ENCODE data around the gene LDLR. TPM values are rescaled to one million over a fixed set of nuclear protein-coding genes. Genes with fewer than 3 reads are reported as not detected.
"Not testable (repeated sequence)": the region's sequence is repeated elsewhere in the genome, so short reads cannot be mapped to it uniquely, and the experiment has no call there.

Gene LDLR
- total RNA-seq, 1 donor from 2014 or later: 121 TPM

GRCh38 chr19:11142528-11143171 is 53.4 kb downstream of the LDLR start:
- DNase-seq: no peak
- H3K27ac Mint-ChIP-seq: no peak overlapping the region
- peaks cover 8% of the 10 kb centered on the region for H3K4me1 Mint-ChIP-seq
- H3K36me3 Mint-ChIP-seq (ENCODE audit: low read depth): peaks cover 21% of the 10 kb centered on the region
- intact Hi-C loops (cut with micrococcal nuclease): no loop called here
- no peak overlapping the region for H3K4me3 Mint-ChIP-seq
- no peaks in the 10 kb centered on the region for H3K9me3 Mint-ChIP-seq
- no peaks in the 10 kb centered on the region for H3K27me3 Mint-ChIP-seq

GRCh38 chr19:11145536-11145924 is 56.3 kb downstream of the LDLR start:
- no peaks in the 10 kb centered on the region for H3K27me3 Mint-ChIP-seq
- intact Hi-C loops (cut with micrococcal nuclease): no loop called here
- DNase-seq: no peak
- peaks cover 31% of the 10 kb centered on the region for H3K36me3 Mint-ChIP-seq (ENCODE audit: low read depth)
- H3K4me3 Mint-ChIP-seq: no peak overlapping the region
- H3K27ac Mint-ChIP-seq: no peak overlapping the region
- H3K4me1 Mint-ChIP-seq: peaks cover 3% of the 10 kb centered on the region
- H3K9me3 Mint-ChIP-seq: no peaks in the 10 kb centered on the region

- no peaks in the 10 kb centered on the region for H3K27me3 Mint-ChIP-seq
- peaks cover 40% of the 10 kb centered on the region for H3K36me3 Mint-ChIP-seq (ENCODE audit: low read depth)
- no peak overlapping the region for H3K27ac Mint-ChIP-seq
- H3K4me3 Mint-ChIP-seq: no peak overlapping the region
- peaks cover 12% of the 10 kb centered on the region for H3K4me1 Mint-ChIP-seq
- no peaks in the 10 kb centered on the region for H3K9me3 Mint-ChIP-seq
- intact Hi-C loops (cut with micrococcal nuclease): no loop called here
- no peak for DNase-seq
Observed at GRCh38 chr19:11148001-11148400, 58.7 kb downstream of the LDLR start.

- Mint-ChIP-seq H3K4me1 (peaks cover 24% of the 10 kb centered on the region), H3K4me3 (no peak overlapping the region), H3K9me3 (no peaks in the 10 kb centered on the region), H3K27me3 (no peaks in the 10 kb centered on the region), H3K27ac (peak overlapping the region; percentile 63), H3K36me3 (ENCODE audit: low read depth) (peaks cover 32% of the 10 kb centered on the region)
- no peak for DNase-seq
- intact Hi-C loops (cut with micrococcal nuclease): no loop called here
Observed at GRCh38 chr19:11151181-11151580, 61.9 kb downstream of the LDLR start.

GRCh38 chr19:11152318-11153062 is 63.2 kb downstream of the LDLR start:
- DNase-seq: no peak
- H3K27me3 Mint-ChIP-seq: no peaks in the 10 kb centered on the region
- H3K9me3 Mint-ChIP-seq: no peaks in the 10 kb centered on the region
- H3K4me3 Mint-ChIP-seq: peak overlapping the region; percentile 26
- intact Hi-C loops (cut with micrococcal nuclease): no loop called here
- H3K4me1 Mint-ChIP-seq: peaks cover 27% of the 10 kb centered on the region
- H3K36me3 Mint-ChIP-seq (ENCODE audit: low read depth): peaks cover 24% of the 10 kb centered on the region
- H3K27ac Mint-ChIP-seq: no peak overlapping the region

GRCh38 chr19:11154683-11155047 is 65.4 kb downstream of the LDLR start:
- Mint-ChIP-seq H3K27me3 (no peaks in the 10 kb centered on the region), H3K9me3 (no peaks in the 10 kb centered on the region), H3K27ac (peak overlapping the region; percentile 81), H3K36me3 (ENCODE audit: low read depth) (peaks cover 13% of the 10 kb centered on the region), H3K4me3 (peak overlapping the region; percentile 84), H3K4me1 (peaks cover 27% of the 10 kb centered on the region)
- intact Hi-C loops (cut with micrococcal nuclease): loop anchor here (1.0 to 5.0 kb wide), 2 partner anchors 43 to 227 kb away; partner anchors contain the start of gene KANK2
- DNase-seq: peak; percentile 59

GRCh38 chr19:11155373-11156120 is 66.3 kb downstream of the LDLR start, which contains the start of gene SPC24:
Gene SPC24 (minus strand): TSS chr19:11155782. CDS start chr19:11155776, 6 bp downstream.
- peak within 1 kb of the TSS; percentile 84 for H3K4me3 Mint-ChIP-seq
- peak; percentile 98 for DNase-seq
- no peaks in the 10 kb centered on the region for H3K9me3 Mint-ChIP-seq
- H3K36me3 Mint-ChIP-seq (ENCODE audit: low read depth): peaks cover 13% of the 10 kb centered on the region
- peak within 1 kb of the TSS; percentile 81 for H3K27ac Mint-ChIP-seq
- intact Hi-C loops (cut with micrococcal nuclease): loop anchor here (1.0 to 5.0 kb wide), 2 partner anchors 42 to 226 kb away; partner anchors contain the start of gene KANK2
- H3K4me1 Mint-ChIP-seq: peaks cover 27% of the 10 kb centered on the region
- H3K27me3 Mint-ChIP-seq: no peaks in the 10 kb centered on the region

GRCh38 chr19:11159598-11160439 is 70.6 kb downstream of the LDLR start:
- Mint-ChIP-seq H3K27ac (no peak overlapping the region), H3K4me1 (peaks cover 8% of the 10 kb centered on the region), H3K36me3 (ENCODE audit: low read depth) (no peaks in the 10 kb centered on the region), H3K9me3 (no peaks in the 10 kb centered on the region), H3K4me3 (no peak overlapping the region), H3K27me3 (no peaks in the 10 kb centered on the region)
- no peak for DNase-seq
- intact Hi-C loops (cut with micrococcal nuclease): loop anchor here (5.0 kb wide), 1 partner anchor 37 kb away; the partner anchor contains the start of gene KANK2

GRCh38 chr19:11160440-11160768 is 71.1 kb downstream of the LDLR start:
- H3K27me3 Mint-ChIP-seq; DNase-seq; H3K36me3 Mint-ChIP-seq (ENCODE audit: low read depth); H3K27ac Mint-ChIP-seq; H3K4me3 Mint-ChIP-seq; H3K9me3 Mint-ChIP-seq; intact Hi-C loops (cut with micrococcal nuclease); H3K4me1 Mint-ChIP-seq: not testable (repeated sequence)

- no peaks in the 10 kb centered on the region for H3K27me3 Mint-ChIP-seq
- DNase-seq: no peak
- no peaks in the 10 kb centered on the region for H3K36me3 Mint-ChIP-seq (ENCODE audit: low read depth)
- H3K9me3 Mint-ChIP-seq: no peaks in the 10 kb centered on the region
- H3K4me3 Mint-ChIP-seq: no peak overlapping the region
- H3K27ac Mint-ChIP-seq: no peak overlapping the region
- intact Hi-C loops (cut with micrococcal nuclease): no loop called here
- H3K4me1 Mint-ChIP-seq: no peaks in the 10 kb centered on the region
Observed at GRCh38 chr19:11164296-11164695, 75.0 kb downstream of the LDLR start.

GRCh38 chr19:11164879-11165406 is 75.7 kb downstream of the LDLR start:
- no peak for DNase-seq
- H3K27me3 Mint-ChIP-seq: no peaks in the 10 kb centered on the region
- H3K9me3 Mint-ChIP-seq: no peaks in the 10 kb centered on the region
- H3K4me1 Mint-ChIP-seq: no peaks in the 10 kb centered on the region
- H3K36me3 Mint-ChIP-seq (ENCODE audit: low read depth): no peaks in the 10 kb centered on the region
- no peak overlapping the region for H3K27ac Mint-ChIP-seq
- H3K4me3 Mint-ChIP-seq: no peak overlapping the region
- intact Hi-C loops (cut with micrococcal nuclease): no loop called here

GRCh38 chr19:11165486-11166030 is 76.3 kb downstream of the LDLR start:
- H3K4me3 Mint-ChIP-seq: no peak overlapping the region
- H3K27me3 Mint-ChIP-seq: no peaks in the 10 kb centered on the region
- H3K27ac Mint-ChIP-seq: no peak overlapping the region
- H3K36me3 Mint-ChIP-seq (ENCODE audit: low read depth): no peaks in the 10 kb centered on the region
- intact Hi-C loops (cut with micrococcal nuclease): no loop called here
- DNase-seq: no peak
- no peaks in the 10 kb centered on the region for H3K9me3 Mint-ChIP-seq
- no peaks in the 10 kb centered on the region for H3K4me1 Mint-ChIP-seq
